Measurements from ENCODE around the gene BCL11A.

GRCh38 chr2:60447943-60448342 lies 105.5 kb downstream of the BCL11A start:
- no peak for TF ChIP-seq EZH2 (IDR thresholded peaks at IDR 0.05)
- no peak for TF ChIP-seq POLR2AphosphoS5 (IDR thresholded peaks at IDR 0.05; ENCODE audit: borderline replicate concordance, low read depth, low read length)

Data from SK-N-MC (cell line).